Stimulated activated CD4-positive, alpha-beta T cell treated with anti-CD3 and anti-CD28 coated beads, Interleukin-4, amount 100 ng/mL, for 48 hours (primary cell): ENCODE results near the gene MAK.
"Not testable (repeated sequence)": the region's sequence is repeated elsewhere in the genome, so short reads cannot be mapped to it uniquely, and the experiment has no call there.

Source experiments
- DNase-seq, 2 donors: peaks; one replicate each; pipeline ENCODE4 v3.0.0-alpha.2; 2020; ENCODE audit warnings: low read depth in 2 of 2

The MAK gene, protein sequence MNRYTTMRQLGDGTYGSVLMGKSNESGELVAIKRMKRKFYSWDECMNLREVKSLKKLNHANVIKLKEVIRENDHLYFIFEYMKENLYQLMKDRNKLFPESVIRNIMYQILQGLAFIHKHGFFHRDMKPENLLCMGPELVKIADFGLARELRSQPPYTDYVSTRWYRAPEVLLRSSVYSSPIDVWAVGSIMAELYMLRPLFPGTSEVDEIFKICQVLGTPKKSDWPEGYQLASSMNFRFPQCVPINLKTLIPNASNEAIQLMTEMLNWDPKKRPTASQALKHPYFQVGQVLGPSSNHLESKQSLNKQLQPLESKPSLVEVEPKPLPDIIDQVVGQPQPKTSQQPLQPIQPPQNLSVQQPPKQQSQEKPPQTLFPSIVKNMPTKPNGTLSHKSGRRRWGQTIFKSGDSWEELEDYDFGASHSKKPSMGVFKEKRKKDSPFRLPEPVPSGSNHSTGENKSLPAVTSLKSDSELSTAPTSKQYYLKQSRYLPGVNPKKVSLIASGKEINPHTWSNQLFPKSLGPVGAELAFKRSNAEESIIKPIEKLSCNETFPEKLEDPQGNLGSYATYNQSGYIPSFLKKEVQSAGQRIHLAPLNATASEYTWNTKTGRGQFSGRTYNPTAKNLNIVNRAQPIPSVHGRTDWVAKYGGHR

GRCh38 chr6:10837995-10838793, at the start of gene MAK:
TSS of gene MAK (minus strand) at chr6:10838539. CDS start at chr6:10830648, 7,891 bp downstream.
- peak; percentile 72 to 77 for DNase-seq

DNA sequence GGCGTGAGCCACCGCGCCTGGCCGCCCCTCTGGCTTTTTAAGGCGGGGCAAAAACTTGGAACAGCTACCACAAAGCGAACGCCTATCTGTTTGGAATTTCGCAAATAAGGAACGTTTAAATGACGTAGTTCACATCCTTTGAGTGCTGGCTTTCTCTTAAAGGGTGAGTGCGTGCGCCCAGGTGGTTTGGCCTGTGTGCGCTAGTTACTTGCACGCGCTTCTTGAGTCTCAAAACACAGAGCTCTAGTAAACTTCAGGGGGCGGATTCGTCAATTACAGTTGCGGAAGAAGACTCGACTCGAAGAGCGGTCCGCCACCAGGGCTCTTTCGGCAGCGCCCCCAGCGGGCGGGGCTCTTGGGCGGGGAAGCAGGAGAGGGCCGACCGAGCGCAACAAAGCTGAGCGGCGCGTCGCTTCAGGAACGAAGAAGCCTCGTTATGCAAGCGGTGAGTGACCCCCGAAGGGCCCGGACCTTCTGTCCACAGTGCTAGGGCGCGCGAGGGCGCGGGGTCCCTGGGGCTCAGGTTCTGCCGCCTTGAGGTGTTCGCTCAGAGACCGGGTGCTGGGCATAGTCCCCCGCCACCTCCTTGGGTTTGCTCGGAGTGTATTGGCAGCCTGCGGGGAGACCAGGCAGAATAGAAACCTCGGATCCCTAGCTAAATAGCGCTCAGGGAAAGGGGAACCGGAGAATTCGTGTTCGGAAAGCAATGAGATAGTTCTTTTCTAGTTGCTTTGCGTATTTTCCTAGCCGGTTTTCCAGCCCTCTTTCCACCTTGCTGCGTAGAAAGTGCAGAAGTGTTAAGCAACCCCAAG, 48.6 kb upstream of the MAK start, which contains the start of gene SYCP2L:
Gene SYCP2L, plus strand, starts transcription at position 362 of the 812 bp plus-strand sequence. Its CDS starts 75 bp downstream, at position 437.
- no peak for DNase-seq

DNA sequence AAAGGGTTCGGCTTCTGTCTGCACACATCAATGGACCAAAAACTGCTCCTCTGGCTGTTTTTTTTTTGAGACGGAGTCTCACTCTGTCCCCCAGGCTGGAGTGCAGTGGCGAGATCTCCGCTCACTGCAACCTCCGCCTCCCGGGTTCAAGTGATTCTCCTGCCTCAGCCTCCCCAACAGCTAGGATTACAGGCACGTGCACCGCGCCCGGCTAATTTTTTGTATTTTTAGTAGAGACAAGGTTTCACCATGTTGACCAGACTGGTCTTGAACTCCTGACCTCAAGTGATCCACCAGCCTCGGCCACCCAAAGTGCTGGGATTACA, 48.0 kb upstream of the MAK start:
- DNase-seq, result not testable (repeated sequence)

- no peak for DNase-seq
These were observed 46.1 kb upstream of the MAK start for GRCh38 chr6:10884245-10884972.

DNA sequence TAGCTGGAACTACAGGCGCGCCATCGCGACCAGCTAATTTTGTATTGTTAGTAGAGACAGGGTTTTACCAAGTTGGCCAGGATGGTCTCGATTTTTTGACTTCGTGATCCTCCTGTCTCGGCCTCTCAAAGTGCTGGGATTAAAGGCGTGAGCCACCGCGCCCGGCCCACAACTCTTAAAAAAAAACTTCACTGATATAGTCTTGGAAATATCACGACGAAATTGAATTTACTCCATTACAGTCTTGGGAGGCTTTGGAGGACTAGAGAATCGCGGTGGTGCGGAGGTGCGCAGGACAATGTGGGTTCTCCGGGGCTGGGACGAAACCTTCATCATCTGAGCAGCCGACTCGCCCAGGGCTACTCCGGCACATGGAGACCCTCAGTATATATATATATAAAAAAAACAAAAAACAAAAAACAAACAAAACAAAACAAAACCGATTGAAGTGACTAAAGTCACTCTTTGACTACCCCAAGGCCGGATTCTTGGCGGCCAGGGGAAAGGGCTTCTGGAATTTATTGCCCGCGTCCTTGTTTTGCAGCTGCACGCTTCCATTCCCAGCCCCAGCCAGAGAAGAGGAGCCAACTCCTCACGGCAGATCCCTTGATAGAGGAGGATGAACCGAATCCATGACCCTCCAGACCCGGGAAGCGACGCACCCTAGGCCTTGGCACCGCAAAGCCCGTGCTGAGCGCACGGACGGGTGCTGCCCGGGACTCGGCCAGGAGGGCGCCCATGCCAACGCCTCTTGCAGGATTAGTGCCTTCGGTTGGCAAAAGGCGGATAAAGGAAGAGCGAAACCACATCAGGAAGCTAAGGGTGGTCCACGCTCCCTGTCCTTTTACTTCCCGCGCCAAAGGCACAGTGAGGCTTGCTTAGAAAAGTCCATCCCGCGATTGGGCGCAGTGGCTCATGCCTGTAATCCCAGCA, 45.2 kb upstream of the MAK start:
- DNase-seq, result no peak

- no peak for DNase-seq
These were observed 44.4 kb upstream of the MAK start for GRCh38 chr6:10882657-10883171.

DNA sequence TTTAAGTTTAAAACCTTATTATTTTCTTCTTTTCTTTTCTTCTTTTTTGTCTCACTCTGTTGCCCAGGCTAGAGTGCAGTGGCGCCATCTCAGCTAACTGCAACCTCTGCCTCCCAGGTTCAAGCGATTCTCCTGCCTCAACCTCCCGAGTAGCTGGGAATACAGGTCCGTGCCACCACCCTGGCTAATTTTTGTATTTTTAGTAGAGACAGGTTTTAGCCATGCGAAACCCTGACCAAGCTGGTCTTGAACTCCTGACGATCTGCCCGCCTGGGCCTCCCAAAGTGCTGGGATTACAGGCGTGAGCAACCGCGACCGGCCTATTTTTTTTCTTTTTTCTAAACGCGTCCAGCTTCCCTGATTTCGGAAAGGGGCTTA, 43.9 kb upstream of the MAK start:
- DNase-seq, result not testable (repeated sequence)

GRCh38 chr6:10880366-10880765, 42.0 kb upstream of the MAK start:
- no peak for DNase-seq

GRCh38 chr6:10877871-10878270, 39.5 kb upstream of the MAK start:
- no peak for DNase-seq

DNA sequence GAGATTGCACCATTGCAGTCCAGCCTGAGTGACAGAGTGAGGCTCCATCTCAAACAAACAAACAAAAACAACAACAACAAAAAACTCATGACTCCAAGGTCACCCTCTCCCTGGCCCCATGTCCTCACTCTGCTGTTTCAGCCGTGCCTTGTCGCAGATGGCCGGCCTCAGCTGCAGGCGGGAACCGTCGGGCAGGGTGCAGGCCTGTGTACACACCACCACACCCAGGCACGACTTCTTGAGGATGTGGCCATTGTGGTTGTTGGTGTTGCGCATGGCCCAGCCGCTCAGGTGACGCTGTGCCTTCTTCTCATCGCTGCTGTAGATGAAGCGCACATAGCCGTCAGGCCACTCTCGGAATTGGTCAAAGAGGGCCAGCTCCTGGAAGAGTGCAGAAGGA, 38.7 kb upstream of the MAK start:
- no peak for DNase-seq

GRCh38 chr6:10875026-10875425, 36.7 kb upstream of the MAK start:
- DNase-seq, result no peak

DNA sequence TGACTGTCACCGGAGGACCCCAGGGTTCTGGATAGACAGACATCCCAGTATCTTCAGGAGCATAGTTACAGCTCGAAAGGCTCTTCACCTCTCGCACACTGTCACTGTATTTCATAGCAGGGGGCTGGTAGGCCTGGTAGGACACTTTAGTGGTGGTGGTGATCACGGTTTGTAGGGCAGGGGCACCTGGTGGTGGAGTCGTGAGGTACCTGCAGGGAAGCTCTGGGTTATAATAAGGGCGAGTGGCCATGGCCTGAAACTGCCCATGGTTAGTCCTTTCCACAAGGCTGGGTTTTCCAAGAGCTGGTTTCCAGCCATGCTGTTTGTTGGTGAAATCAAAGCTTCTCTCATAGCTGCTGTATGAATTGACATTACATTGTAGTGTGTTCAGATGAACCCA, 35.9 kb upstream of the MAK start:
- no peak for DNase-seq

- DNase-seq, result no peak
These were observed 35.0 kb upstream of the MAK start for GRCh38 chr6:10873374-10873773.

DNA sequence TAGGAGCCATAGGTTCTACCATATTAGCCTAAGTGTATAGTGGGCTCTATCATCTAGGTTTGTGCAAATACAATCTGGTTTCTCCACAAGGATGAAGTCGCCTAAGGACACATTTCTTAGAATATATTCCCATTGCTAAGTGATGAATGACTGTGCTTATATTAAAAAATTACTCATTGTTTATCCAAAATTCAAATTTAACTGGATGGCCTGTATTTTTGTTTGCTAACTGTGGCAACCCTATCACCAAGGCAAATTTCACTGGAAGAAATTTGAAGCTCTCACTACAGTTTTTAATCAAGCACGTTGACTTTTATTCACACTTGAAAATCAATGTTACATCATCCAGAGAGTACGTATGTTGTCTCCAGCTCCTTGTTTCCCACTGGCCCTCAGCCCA, 29.6 kb upstream of the MAK start:
- no peak for DNase-seq

DNA sequence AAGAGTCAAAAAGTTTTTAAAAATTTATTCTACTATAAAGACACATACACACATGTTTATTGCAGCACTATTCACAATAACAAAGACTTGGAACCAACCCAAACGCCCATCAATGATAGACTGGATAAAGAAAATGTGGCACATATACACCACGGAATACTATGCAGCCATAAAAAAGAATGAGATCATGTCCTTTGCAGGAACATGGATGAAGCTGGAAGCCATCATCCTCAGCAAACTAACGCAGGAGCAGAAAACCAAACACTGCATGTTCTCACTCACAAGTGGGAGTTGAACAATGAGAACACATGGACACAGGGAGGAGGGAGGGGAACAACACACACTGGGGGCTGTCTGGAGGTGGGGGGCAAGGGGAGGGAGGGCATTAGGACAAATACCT, 28.4 kb upstream of the MAK start:
- DNase-seq, result not testable (repeated sequence)

- DNase-seq, result not testable (repeated sequence)
These were observed 24.7 kb upstream of the MAK start for GRCh38 chr6:10863031-10863430.

- no peak for DNase-seq
These were observed 24.0 kb upstream of the MAK start for GRCh38 chr6:10862361-10862760.

GRCh38 chr6:10861086-10861485, 22.7 kb upstream of the MAK start:
- no peak for DNase-seq

- DNase-seq, result no peak
These were observed 18.9 kb upstream of the MAK start for GRCh38 chr6:10857259-10857658.
